H1 (cell line): ENCODE results near the gene PGA5. TPM values are rescaled to one million over a fixed set of nuclear protein-coding genes. Genes with fewer than 3 reads are reported as not detected.
"Not testable (repeated sequence)": the region's sequence is repeated elsewhere in the genome, so short reads cannot be mapped to it uniquely, and the experiment has no call there.

Experiments used
- CTCF ChIA-PET: fragments of 300-600 bp; sonication (Branson Sonifier 250); formaldehyde crosslinking; loops from one replicate; lab custom pipeline; 2021; ENCODE audit not compliant: partially characterized antibody; lab: Charles Lee
- POLR2A ChIA-PET: fragments of 300-600 bp; sonication (Branson Sonifier 250); formaldehyde crosslinking; loops from one replicate; lab custom pipeline; 2021; ENCODE audit warnings: inconsistent platforms; ENCODE audit not compliant: partially characterized antibody; lab: Charles Lee
- DNase-seq, 2 experiments: peaks; one replicate each; pipeline versions ENCODE4 v3.0.0 to v3.0.0-alpha.2; 2010 to 2022; ENCODE audit warnings: low spot score in 2 of 2, low read depth in 1 of 2, mixed read lengths in 1 of 2
- FAIRE-seq: peaks from 2 replicates; lab custom pipeline; 2011; peaks lifted over from hg19 to GRCh38; lab: Jason Lieb, UNC
- H2AFZ ChIP-seq: 2 replicates; pipeline ENCODE4 v1.8.1; 2012; ENCODE audit warnings: low read length, inconsistent platforms
- H2AK5ac ChIP-seq: 2 replicates; pipeline ENCODE4 v1.6.1; 2013; ENCODE audit warnings: low read depth, low read length
- H2BK120ac ChIP-seq: replicated peaks from 2 replicates; pipeline ENCODE3; 2013; ENCODE audit warnings: low read depth, low read length, inconsistent platforms
- H2BK12ac ChIP-seq: 2 replicates; pipeline ENCODE4 v1.6.1; 2013; ENCODE audit warnings: low read depth, low read length
- H2BK15ac ChIP-seq: 2 replicates; pipeline ENCODE4 v1.6.1; 2013; ENCODE audit warnings: low read length
- H2BK20ac ChIP-seq: 2 replicates; pipeline ENCODE4 v1.6.1; 2013; ENCODE audit warnings: low read length
- H2BK5ac ChIP-seq: 2 replicates; pipeline ENCODE4 v1.6.1; 2013; ENCODE audit warnings: low read depth, low read length
- H3K14ac ChIP-seq: 2 replicates; pipeline ENCODE4 v1.6.1; 2013; ENCODE audit warnings: inconsistent platforms; ENCODE audit not compliant: insufficient read length
- H3K18ac ChIP-seq: 2 replicates; pipeline ENCODE4 v1.6.1; 2013; ENCODE audit warnings: low read length; ENCODE audit errors: extremely low read depth
- H3K23ac ChIP-seq: 2 replicates; pipeline ENCODE4 v1.6.1; 2013; ENCODE audit warnings: inconsistent platforms; ENCODE audit not compliant: insufficient read length
- H3K23me2 ChIP-seq: 2 replicates; pipeline ENCODE4 v1.6.1; 2013; ENCODE audit warnings: low read depth, low read length
- H3K27ac ChIP-seq: 2 replicates; pipeline ENCODE4 v1.6.1; 2011; ENCODE audit warnings: low read depth, low read length, inconsistent platforms
- H3K27me3 ChIP-seq, 4 experiments: replicated peaks in 1 of 4; 1 replicate in 1 of 4; 2 replicates in 3 of 4; pipeline versions ENCODE4 v1.6.1 to v1.8.1; 2011 to 2013; ENCODE audit warnings: low read length in 3 of 4, mild to moderate bottlenecking in 3 of 4, inconsistent platforms in 2 of 4, mixed read lengths in 2 of 4, moderate library complexity in 1 of 4; ENCODE audit not compliant: control insufficient read depth in 3 of 4, insufficient read depth in 3 of 4; ENCODE audit errors: extremely low read depth in 1 of 4
- H3K36me3 ChIP-seq, 4 experiments: 2 replicates each; pipeline versions ENCODE4 v1.6.1 to v1.8.1; 2011 to 2013; ENCODE audit warnings: mild to moderate bottlenecking in 4 of 4, low read length in 3 of 4, moderate library complexity in 2 of 4, control low read depth in 1 of 4, inconsistent platforms in 1 of 4; ENCODE audit not compliant: insufficient read depth in 4 of 4, control insufficient read depth in 2 of 4
- H3K4ac ChIP-seq: replicated peaks from 2 replicates; pipeline ENCODE3; 2013; ENCODE audit warnings: low read length, low read depth, mixed read lengths, inconsistent platforms; ENCODE audit not compliant: insufficient read length
- H3K4me1 ChIP-seq, 4 experiments: replicated peaks in 1 of 4; 1 replicate in 1 of 4; 2 replicates in 3 of 4; pipeline versions ENCODE4 v1.6.1 to v1.8.1; 2011 to 2013; ENCODE audit warnings: low read length in 3 of 4, inconsistent platforms in 2 of 4, mixed read lengths in 1 of 4; ENCODE audit not compliant: insufficient read depth in 4 of 4, control insufficient read depth in 3 of 4
- H3K4me2 ChIP-seq, 2 experiments: 2 replicates each; pipeline versions ENCODE4 v1.6.1 to v1.8.1; 2011 to 2013; ENCODE audit warnings: low read depth in 2 of 2, low read length in 2 of 2, control low read depth in 1 of 2, inconsistent platforms in 1 of 2, mild to moderate bottlenecking in 1 of 2; ENCODE audit not compliant: insufficient read depth in 1 of 2
- H3K4me3 ChIP-seq, 4 experiments: fragments of 200-600, 300-600 bp in 1 of 4; sonication (generic), shearing (Covaris generic), sonication (Bioruptor Twin) in 1 of 4; 2 replicates each; pipeline versions ENCODE4 v1.5.1 to v1.8.1; 2011 to 2016; ENCODE audit warnings: low read length in 4 of 4, low read depth in 3 of 4, control low read depth in 2 of 4, inconsistent platforms in 2 of 4, mild to moderate bottlenecking in 2 of 4, mixed read lengths in 1 of 4, moderate library complexity in 1 of 4; ENCODE audit not compliant: insufficient read depth in 2 of 4; ENCODE audit errors: extremely low read depth in 1 of 4
- H3K56ac ChIP-seq: replicated peaks from 2 replicates; pipeline ENCODE3; 2013; ENCODE audit warnings: low read depth, mild to moderate bottlenecking, mixed read lengths, low read length, inconsistent platforms; ENCODE audit not compliant: insufficient read length
- H3K79me1 ChIP-seq: 2 replicates; pipeline ENCODE4 v1.6.1; 2013; ENCODE audit warnings: low read depth, low read length, control low read depth
- H3K79me2 ChIP-seq, 2 experiments: 2 replicates each; pipeline versions ENCODE4 v1.6.1 to v1.8.1; 2012 to 2013; ENCODE audit warnings: low read length in 2 of 2, mild to moderate bottlenecking in 2 of 2, inconsistent platforms in 1 of 2; ENCODE audit not compliant: insufficient read depth in 2 of 2, control insufficient read depth in 1 of 2
- H3K9ac ChIP-seq, 4 experiments: replicated peaks in 1 of 4; 1 replicate in 1 of 4; 2 replicates in 3 of 4; pipeline versions ENCODE4 v1.6.1 to v1.8.1; 2011 to 2013; ENCODE audit warnings: low read depth in 3 of 4, low read length in 3 of 4, control low read depth in 2 of 4, mild to moderate bottlenecking in 2 of 4, moderate library complexity in 2 of 4, inconsistent platforms in 1 of 4; ENCODE audit errors: extremely low read depth in 1 of 4
- H3K9me3 ChIP-seq, 2 experiments: 2 replicates each; pipeline versions ENCODE4 v1.6.1 to v1.8.1; 2012 to 2013; ENCODE audit warnings: mild to moderate bottlenecking in 2 of 2, moderate library complexity in 2 of 2, control low read depth in 1 of 2, inconsistent platforms in 1 of 2, low read depth in 1 of 2, low read length in 1 of 2, mixed read lengths in 1 of 2; ENCODE audit not compliant: insufficient read depth in 2 of 2
- H4K20me1 ChIP-seq, 2 experiments: replicated peaks in 1 of 2; 2 replicates each; pipeline versions ENCODE3 to v1.8.1; 2011 to 2013; ENCODE audit warnings: inconsistent platforms in 2 of 2, low read length in 2 of 2, mild to moderate bottlenecking in 1 of 2; ENCODE audit not compliant: insufficient read depth in 2 of 2, control insufficient read depth in 1 of 2
- H4K5ac ChIP-seq: 2 replicates; pipeline ENCODE4 v1.6.1; 2013; ENCODE audit warnings: low read length, low read depth, mixed read lengths, inconsistent platforms; ENCODE audit not compliant: insufficient read length
- H4K8ac ChIP-seq: 2 replicates; pipeline ENCODE4 v1.8.0; 2013; ENCODE audit warnings: mild to moderate bottlenecking, moderate library complexity, low read length, inconsistent platforms; ENCODE audit not compliant: insufficient read depth; ENCODE audit errors: extremely low read depth
- H4K91ac ChIP-seq: replicated peaks from 2 replicates; pipeline ENCODE3; 2013; ENCODE audit warnings: low read length, mixed read lengths, inconsistent platforms; ENCODE audit not compliant: insufficient read length
- whole genome bisulfite sequencing, 2 experiments: shearing (Covaris generic) in 1 of 2; methylation state at CpG; one replicate each; pipeline versions ENCODE4 v1.1.6 to v1.1.7; 2013 to 2015; ENCODE audit warnings: low lambda C conversion rate in 2 of 2, mixed read lengths in 2 of 2, inconsistent platforms in 1 of 2, low coverage in 1 of 2, missing lambda C conversion rate in 1 of 2; ENCODE audit not compliant: insufficient replicate concordance in 2 of 2, insufficient coverage in 1 of 2, insufficient read length in 1 of 2; ENCODE audit errors: extremely low coverage in 1 of 2, missing lambda C conversion rate in 1 of 2; 5-methylcytosine and 5-hydroxymethylcytosine counted together
- polyA plus RNA-seq, 7 experiments: library from polyadenylated mRNA; depleted of rRNA in 3 of 7; stranded (reverse) in 5 of 7; unstranded in 2 of 7; fragments of >200 nt in 5 of 7; fragments of 200-250 nt in 2 of 7; gene quantifications; 1 replicate in 5 of 7; 2 replicates in 1 of 7; 4 replicates in 1 of 7; pipeline versions ENCODE4 v1.2.1 to v1.2.3, GENCODE V29; 2011 to 2013; ENCODE audit warnings: missing spikeins in 2 of 7, mixed read lengths in 2 of 7
- total RNA-seq: library from RNA; stranded (reverse); fragmentation: NEBNext Ultra II Directional; extraction: Animal tissue kit (Norgen Biotek cat#: 25700); gene quantifications from 2 replicates; pipeline ENCODE4 v1.2.1, GENCODE V29; 2021

Gene PGA5
- total and polyA plus RNA-seq, 2 of the 8 experiments (the other 6 are each of a cell fraction or from before 2014, with no cell fraction given), result 0.67 to 2.0 TPM

GRCh38 chr11:61219016-61219415 lies 22.0 kb upstream of the PGA5 start:
- H3K14ac ChIP-seq, H2BK12ac ChIP-seq, H2BK5ac ChIP-seq, H2AK5ac ChIP-seq, H2BK15ac ChIP-seq, H3K27me3 ChIP-seq, H3K18ac ChIP-seq, H3K27ac ChIP-seq, H3K23ac ChIP-seq, H3K9me3 ChIP-seq, FAIRE-seq, H2BK120ac ChIP-seq, H3K56ac ChIP-seq, H4K91ac ChIP-seq, H3K4me3 ChIP-seq, H2AFZ ChIP-seq, H4K20me1 ChIP-seq, H3K36me3 ChIP-seq, H3K79me2 ChIP-seq, H3K4me2 ChIP-seq, DNase-seq, H3K4ac ChIP-seq, H4K5ac ChIP-seq, POLR2A ChIA-PET, H4K8ac ChIP-seq, H3K79me1 ChIP-seq, H3K9ac ChIP-seq, CTCF ChIA-PET, H3K4me1 ChIP-seq, H3K23me2 ChIP-seq, H2BK20ac ChIP-seq: not testable (repeated sequence)
- 87% methylated on average over 5 of the region's 5 CpGs; no CpG with 5 or more reads in 1 of the 2 experiments for WGBS, 2 experiments

GRCh38 chr11:61222047-61222446 lies 18.9 kb upstream of the PGA5 start, which contains the start of gene PGA4:
PGA4 (plus strand) TSS chr11:61222347; CDS start chr11:61222401, 54 bp downstream.
- CTCF ChIA-PET, FAIRE-seq, DNase-seq, H4K20me1 ChIP-seq, H4K8ac ChIP-seq, H3K23ac ChIP-seq, H2BK5ac ChIP-seq, H2AFZ ChIP-seq, H3K9ac ChIP-seq, H3K4me3 ChIP-seq, H2BK12ac ChIP-seq, H3K14ac ChIP-seq, H3K27ac ChIP-seq, H2BK20ac ChIP-seq, H3K4me2 ChIP-seq, H3K79me1 ChIP-seq, H2BK120ac ChIP-seq, H3K36me3 ChIP-seq, H4K91ac ChIP-seq, H3K9me3 ChIP-seq, H2BK15ac ChIP-seq, H3K23me2 ChIP-seq, H3K79me2 ChIP-seq, H3K4ac ChIP-seq, H3K4me1 ChIP-seq, H3K27me3 ChIP-seq, H4K5ac ChIP-seq, H3K18ac ChIP-seq, H3K56ac ChIP-seq, H2AK5ac ChIP-seq, POLR2A ChIA-PET: not testable (repeated sequence)
- WGBS, 2 experiments, result no CpG with 5 or more reads among the region's 8 CpGs
